Measurements from ENCODE around the gene AHI1. TPM values are rescaled to one million over a fixed set of nuclear protein-coding genes. Genes with fewer than 3 reads are reported as not detected.

The AHI1 gene
- total RNA-seq, result 57.9 and 61.7 TPM in 2 replicates
- total RNA-seq (2013), result 12.9 TPM
- polyA plus RNA-seq, result 4.7 and 8.3 TPM in 2 replicates
- polyA minus RNA-seq, result 3.6 and 9.4 TPM in 2 replicates

- Mint-ChIP-seq H3K4me3 (peak within 1 kb of the TSS; percentile 20), H3K4me1 (peaks cover 12% of the 10 kb centered on the region), H3K9me3 (ENCODE audit: insufficient read depth) (no peaks in the 10 kb centered on the region), H3K27ac (no peak within 1 kb of the TSS), H3K27me3 (no peaks in the 10 kb centered on the region)
- Histone ChIP-seq H3K4me3 (ENCODE audit: control extremely low read depth in 1 of 5, extremely low read depth in 1 of 5, insufficient read depth in 1 of 5, low read depth in 2 of 5, low read length in 4 of 5) (peak within 1 kb of the TSS; percentile 82 to 97 (median 93)), H3K27me3 (replicated peaks in 1 of 4; ENCODE audit: control extremely low read depth in 1 of 4, control insufficient read depth in 3 of 4, insufficient read depth in 4 of 4, low read length in 3 of 4) (no peaks in the 10 kb centered on the region), H3K9ac (ENCODE audit: low read length) (peak within 1 kb of the TSS; percentile 100), H2AFZ (ENCODE audit: insufficient read depth, low read depth, low read length, poor library complexity, severe bottlenecking) (peak within 1 kb of the TSS; percentile 79), H3K4me2 (replicated peaks; ENCODE audit: low read depth, low read length, poor library complexity, severe bottlenecking) (peak within 1 kb of the TSS; percentile 83), H3K27ac (ENCODE audit: low read length in 2 of 2) (peak within 1 kb of the TSS; percentile 93 to 99), H3K4me1 (ENCODE audit: control insufficient read depth in 2 of 2, insufficient read depth in 2 of 2, low read length in 2 of 2) (peaks cover 10 to 12% of the 10 kb centered on the region in 2 donors), H3K36me3 (replicated peaks in 1 of 2; ENCODE audit: control extremely low read depth in 1 of 2, control insufficient read depth in 1 of 2, extremely low read depth in 1 of 2, insufficient read depth in 2 of 2, low read length in 1 of 2) (no peaks in the 10 kb centered on the region), H3K79me2 (ENCODE audit: control insufficient read depth, insufficient read depth, low read length) (no peaks in the 10 kb centered on the region), H4K20me1 (ENCODE audit: control insufficient read depth, insufficient read depth, low read length, poor library complexity, severe bottlenecking) (no peaks in the 10 kb centered on the region), H3K9me3 (ENCODE audit: control extremely low read depth in 1 of 3, control insufficient read depth in 2 of 3, insufficient read depth in 1 of 3, low read length in 2 of 3) (no peaks in the 10 kb centered on the region)
- ChIA-PET POLR2A (interaction anchor here (0.7 to 1.8 kb wide), 4 partner anchors 383 to 792 kb away, joined by 3 to 17 read pairs (median 6); partner anchors contain the start of genes BCLAF1 and MTFR2), CTCF (interaction anchor here (0.6 to 1.7 kb wide), 7 partner anchors 33 to 793 kb away, joined by 3 to 7 read pairs (median 5); partner anchors contain the start of gene BCLAF1)
- ATAC-seq (ENCODE audit: low read depth) (peak; percentile 90), DNase-seq (peak; percentile 96)
- intact Hi-C loops (cut with micrococcal nuclease), result loop anchor here (1.0 to 5.0 kb wide), 9 partner anchors 45 to 1545 kb away; partner anchors contain the start of genes BCLAF1, HBS1L, MTFR2 and MYB
- under 1% methylated on average over 84 of the region's 85 CpGs for WGBS (ENCODE audit: insufficient coverage)
- TF ChIP-seq EZH2 (IDR thresholded peaks at IDR 0.05; ENCODE audit: borderline replicate concordance, insufficient read depth, low read depth, low read length, poor library complexity, severe bottlenecking), result no peak
These were observed at the start of gene AHI1 for GRCh38 chr6:135497412-135498184. TSS of gene AHI1 (minus strand) at chr6:135497740. CDS start at chr6:135492237, 5,503 bp downstream.

GRCh38 chr6:135546680-135547418 lies 49.3 kb upstream of the AHI1 start:
- 96% methylated on average over 5 of the region's 9 CpGs for WGBS (ENCODE audit: insufficient coverage)

More at GRCh38 chr6:135546680-135547418, 49.3 kb upstream of the AHI1 start:
- Mint-ChIP-seq H3K4me3 (no peak overlapping the region), H3K27me3 (peaks cover 6% of the 10 kb centered on the region), H3K27ac (no peak overlapping the region), H3K4me1 (no peaks in the 10 kb centered on the region), H3K9me3 (ENCODE audit: insufficient read depth) (no peaks in the 10 kb centered on the region)
- POLR2A ChIA-PET, result no interaction called here
- Histone ChIP-seq H3K4me3 (ENCODE audit: control extremely low read depth in 1 of 5, extremely low read depth in 1 of 5, insufficient read depth in 1 of 5, low read depth in 2 of 5, low read length in 4 of 5) (no peak overlapping the region), H3K9me3 (ENCODE audit: control extremely low read depth in 1 of 3, control insufficient read depth in 2 of 3, insufficient read depth in 1 of 3, low read length in 2 of 3) (no peaks in the 10 kb centered on the region), H3K4me1 (ENCODE audit: control insufficient read depth in 2 of 2, insufficient read depth in 2 of 2, low read length in 2 of 2) (no peaks in the 10 kb centered on the region), H3K4me2 (replicated peaks; ENCODE audit: low read depth, low read length, poor library complexity, severe bottlenecking) (no peak overlapping the region), H2AFZ (ENCODE audit: insufficient read depth, low read depth, low read length, poor library complexity, severe bottlenecking) (no peak overlapping the region), H4K20me1 (ENCODE audit: control insufficient read depth, insufficient read depth, low read length, poor library complexity, severe bottlenecking) (no peaks in the 10 kb centered on the region), H3K27me3 (replicated peaks in 1 of 4; ENCODE audit: control extremely low read depth in 1 of 4, control insufficient read depth in 3 of 4, insufficient read depth in 4 of 4, low read length in 3 of 4) (no peaks in the 10 kb centered on the region), H3K9ac (ENCODE audit: low read length) (no peak overlapping the region), H3K27ac (ENCODE audit: low read length in 2 of 2) (no peak overlapping the region), H3K36me3 (replicated peaks in 1 of 2; ENCODE audit: control extremely low read depth in 1 of 2, control insufficient read depth in 1 of 2, extremely low read depth in 1 of 2, insufficient read depth in 2 of 2, low read length in 1 of 2) (no peaks in the 10 kb centered on the region), H3K79me2 (ENCODE audit: control insufficient read depth, insufficient read depth, low read length) (no peaks in the 10 kb centered on the region)
- intact Hi-C loops (cut with micrococcal nuclease), result no loop called here
- ATAC-seq (ENCODE audit: low read depth) (no peak), DNase-seq (no peak)
- TF ChIP-seq EZH2 (IDR thresholded peaks at IDR 0.05; ENCODE audit: borderline replicate concordance, insufficient read depth, low read depth, low read length, poor library complexity, severe bottlenecking) (no peak), CTCF (IDR thresholded peaks at IDR 0.05) (no peak)
- CTCF ChIA-PET, result no interaction called here

Data from B cell (primary cell).